Natural killer cell (primary cell): ENCODE measurements around the gene SMIM44. TPM values are rescaled to one million over a fixed set of nuclear protein-coding genes. Genes with fewer than 3 reads are reported as not detected.

ENCODE experiments used
- ATAC-seq, 3 donors: fragments of 150-1000 bp in 2 of 3; fragments of 200-7000 bp in 1 of 3; cut with Tn5 transposase; 1 replicate in 1 of 3; 2 replicates in 2 of 3; pipeline ENCODE4 v1.10.0; 2021; ENCODE audit warnings: mild to moderate bottlenecking in 2 of 3, moderate library complexity in 2 of 3
- DNase-seq, 2 donors: peaks; one replicate each; pipeline versions ENCODE4 v3.0.0 to v3.0.0-alpha.2; 2013 to 2021; ENCODE audit warnings: mixed read lengths in 1 of 2
- H3K27ac ChIP-seq: one replicate; pipeline ENCODE4 v1.5.1; 2013; ENCODE audit warnings: mild to moderate bottlenecking, low read length
- H3K27me3 ChIP-seq: one replicate; pipeline ENCODE4 v1.6.1; 2013; ENCODE audit warnings: low read length; ENCODE audit not compliant: control insufficient read depth, insufficient read depth
- H3K36me3 ChIP-seq: one replicate; pipeline ENCODE4 v1.6.1; 2013; ENCODE audit warnings: low read length; ENCODE audit not compliant: control insufficient read depth, insufficient read depth
- H3K4me1 ChIP-seq: one replicate; pipeline ENCODE4 v1.6.1; 2013; ENCODE audit warnings: low read length; ENCODE audit not compliant: control insufficient read depth, insufficient read depth
- H3K4me3 ChIP-seq: one replicate; pipeline ENCODE4 v1.5.1; 2013; ENCODE audit warnings: low read length
- H3K9me3 ChIP-seq: one replicate; pipeline ENCODE4 v1.6.1; 2013; ENCODE audit warnings: low read length; ENCODE audit not compliant: control insufficient read depth, insufficient read depth
- H3K27ac Mint-ChIP-seq, 2 donors: one replicate each; pipeline ENCODE4 v1.8.0; 2022; ENCODE audit warnings: mild to moderate bottlenecking in 2 of 2, mixed read lengths in 2 of 2, moderate library complexity in 1 of 2
- H3K27me3 Mint-ChIP-seq, 2 donors: one replicate each; pipeline ENCODE4 v1.8.0; 2022; ENCODE audit warnings: low read depth in 2 of 2, mixed read lengths in 2 of 2
- H3K36me3 Mint-ChIP-seq: one replicate; pipeline ENCODE4 v1.8.0; 2022; ENCODE audit warnings: mixed read lengths
- H3K4me1 Mint-ChIP-seq, 2 donors: one replicate each; pipeline ENCODE4 v1.8.0; 2022; ENCODE audit warnings: mixed read lengths in 2 of 2
- H3K4me3 Mint-ChIP-seq: one replicate; pipeline ENCODE4 v1.8.0; 2022; ENCODE audit warnings: mild to moderate bottlenecking, moderate library complexity, mixed read lengths
- H3K9me3 Mint-ChIP-seq, 2 donors: one replicate each; pipeline ENCODE4 v1.8.0; 2022; ENCODE audit warnings: mixed read lengths in 2 of 2
- WGBS: methylation state at CpG from one replicate; pipeline ENCODE4 v1.1.7; 2013; ENCODE audit warnings: missing lambda C conversion rate; ENCODE audit not compliant: insufficient coverage; 5-methylcytosine and 5-hydroxymethylcytosine counted together
- intact Hi-C: fragments of 100-400 bp; cut with micrococcal nuclease; formaldehyde crosslinking; loops from one replicate; pipeline ENCODE4 v1.14.2; 2022
- total RNA-seq, 4 donors: library from RNA; stranded (reverse); fragments of 120-200 nt in 1 of 4; gene quantifications; one replicate each; pipeline versions ENCODE4 v1.2.3 to v1.2.4, GENCODE V29; 2013 to 2022
- TF ChIP-seq, protein P1 (sequence below): fragments of 200-600 bp; IDR thresholded peaks from one replicate; pipeline ENCODE4 v1.8.0; 2022; ENCODE audit warnings: antibody characterized with exemption

The SMIM44 gene
- total RNA-seq, 3 donors from 2014 or later (not counting 1 experiment from before 2014, with no cell fraction given) = not detected

DNA sequence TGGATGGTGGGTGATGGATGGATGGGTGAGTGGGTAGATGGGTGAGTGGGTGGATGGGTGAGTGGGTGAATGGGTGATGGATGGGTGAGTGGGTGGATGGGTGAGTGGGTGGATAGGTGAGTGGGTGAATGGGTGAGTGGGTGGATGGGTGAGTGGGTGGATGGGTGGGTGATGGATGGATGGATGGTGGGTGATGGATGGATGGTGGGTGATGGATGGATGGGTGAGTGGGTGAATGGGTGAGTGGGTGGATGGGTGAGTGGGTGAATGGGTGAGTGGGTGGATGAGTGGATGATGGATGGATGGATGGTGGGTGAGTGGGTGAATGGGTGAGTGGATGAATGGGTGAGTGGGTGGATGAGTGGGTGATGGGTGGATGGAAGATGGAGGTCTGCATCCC, 5.7 kb downstream of the SMIM44 start:
- H3K4me1 Mint-ChIP-seq = peaks cover 13 to 23% of the 10 kb centered on the region in 2 donors
- TF ChIP-seq, protein P1, sequence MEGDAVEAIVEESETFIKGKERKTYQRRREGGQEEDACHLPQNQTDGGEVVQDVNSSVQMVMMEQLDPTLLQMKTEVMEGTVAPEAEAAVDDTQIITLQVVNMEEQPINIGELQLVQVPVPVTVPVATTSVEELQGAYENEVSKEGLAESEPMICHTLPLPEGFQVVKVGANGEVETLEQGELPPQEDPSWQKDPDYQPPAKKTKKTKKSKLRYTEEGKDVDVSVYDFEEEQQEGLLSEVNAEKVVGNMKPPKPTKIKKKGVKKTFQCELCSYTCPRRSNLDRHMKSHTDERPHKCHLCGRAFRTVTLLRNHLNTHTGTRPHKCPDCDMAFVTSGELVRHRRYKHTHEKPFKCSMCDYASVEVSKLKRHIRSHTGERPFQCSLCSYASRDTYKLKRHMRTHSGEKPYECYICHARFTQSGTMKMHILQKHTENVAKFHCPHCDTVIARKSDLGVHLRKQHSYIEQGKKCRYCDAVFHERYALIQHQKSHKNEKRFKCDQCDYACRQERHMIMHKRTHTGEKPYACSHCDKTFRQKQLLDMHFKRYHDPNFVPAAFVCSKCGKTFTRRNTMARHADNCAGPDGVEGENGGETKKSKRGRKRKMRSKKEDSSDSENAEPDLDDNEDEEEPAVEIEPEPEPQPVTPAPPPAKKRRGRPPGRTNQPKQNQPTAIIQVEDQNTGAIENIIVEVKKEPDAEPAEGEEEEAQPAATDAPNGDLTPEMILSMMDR = no peak
- Histone ChIP-seq H3K36me3 (no peaks in the 10 kb centered on the region), H3K4me1 (peaks cover 25% of the 10 kb centered on the region), H3K4me3 (no peak overlapping the region), H3K27me3 (no peaks in the 10 kb centered on the region), H3K27ac (no peak overlapping the region), H3K9me3 (no peaks in the 10 kb centered on the region)
- DNase-seq (no peak), ATAC-seq (no peak)
- H3K4me3 Mint-ChIP-seq = no peak overlapping the region
- H3K36me3 Mint-ChIP-seq = no peaks in the 10 kb centered on the region
- no peaks in the 10 kb centered on the region for H3K27me3 Mint-ChIP-seq
- intact Hi-C loops = no loop called here
- H3K9me3 Mint-ChIP-seq = no peaks in the 10 kb centered on the region
- no peak overlapping the region for H3K27ac Mint-ChIP-seq

DNA sequence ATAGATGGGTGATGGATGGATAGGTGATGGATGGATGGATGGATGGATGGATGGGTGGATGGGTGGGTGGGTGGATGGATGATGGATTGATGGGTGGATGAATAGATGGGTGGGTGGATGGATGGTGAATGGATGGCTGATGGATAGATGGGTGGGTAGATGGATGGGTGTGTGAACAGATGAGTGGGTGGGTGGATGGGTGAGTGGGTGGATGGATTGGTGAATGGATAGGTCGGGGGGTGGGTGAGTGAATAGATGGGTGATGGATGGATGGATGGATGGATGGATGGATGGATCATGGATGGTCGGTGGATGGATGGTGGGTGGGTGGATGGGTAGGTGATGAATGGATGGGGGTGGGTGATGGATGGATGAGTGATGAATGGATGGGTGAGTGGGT, 6.4 kb downstream of the SMIM44 start:
- no peak for DNase-seq
- H3K4me3 Mint-ChIP-seq = no peak overlapping the region
- ATAC-seq = no peak
- no peak overlapping the region for H3K27ac Mint-ChIP-seq
- no peaks in the 10 kb centered on the region for H3K27me3 Mint-ChIP-seq
- no peaks in the 10 kb centered on the region for H3K36me3 Mint-ChIP-seq
- no peak overlapping the region for H3K4me3 ChIP-seq
- H3K36me3 ChIP-seq = no peaks in the 10 kb centered on the region
- H3K9me3 Mint-ChIP-seq = no peaks in the 10 kb centered on the region
- no peak overlapping the region for H3K27ac ChIP-seq
- TF ChIP-seq, protein P1 = no peak
- no peaks in the 10 kb centered on the region for H3K27me3 ChIP-seq
- WGBS = 95% methylated on average over 2 of the region's 2 CpGs
- peaks cover 13 to 23% of the 10 kb centered on the region in 2 donors for H3K4me1 Mint-ChIP-seq
- no peaks in the 10 kb centered on the region for H3K9me3 ChIP-seq
- intact Hi-C loops = no loop called here
- peaks cover 25% of the 10 kb centered on the region for H3K4me1 ChIP-seq

DNA sequence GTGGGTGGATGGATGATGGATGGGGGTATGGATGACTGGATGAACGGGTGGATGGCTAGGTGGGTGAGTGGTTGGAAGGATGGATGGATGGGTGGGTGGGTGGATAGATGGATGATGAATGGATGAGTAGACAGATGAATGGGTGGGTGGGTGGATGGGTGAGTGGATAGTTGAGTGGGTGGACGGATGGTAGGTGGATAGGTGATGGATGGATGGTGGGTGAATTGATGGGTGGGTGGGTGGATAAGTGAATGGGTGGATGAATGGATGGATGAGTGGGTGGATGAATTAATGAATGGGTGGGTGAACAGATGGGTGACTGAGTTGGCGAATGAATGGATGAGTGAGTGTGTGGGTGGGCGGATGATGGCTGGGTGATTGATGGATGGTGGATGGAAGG, 7.8 kb downstream of the SMIM44 start:
- DNase-seq = no peak
- TF ChIP-seq, protein P1 = no peak
- Mint-ChIP-seq H3K27ac (no peak overlapping the region), H3K27me3 (no peaks in the 10 kb centered on the region), H3K4me1 (peaks cover 13 to 23% of the 10 kb centered on the region in 2 donors), H3K9me3 (no peaks in the 10 kb centered on the region), H3K36me3 (no peaks in the 10 kb centered on the region), H3K4me3 (no peak overlapping the region)
- Histone ChIP-seq H3K9me3 (no peaks in the 10 kb centered on the region), H3K4me1 (peaks cover 24% of the 10 kb centered on the region), H3K27ac (no peak overlapping the region), H3K27me3 (no peaks in the 10 kb centered on the region), H3K4me3 (no peak overlapping the region), H3K36me3 (no peaks in the 10 kb centered on the region)
- ATAC-seq = no peak
- 90% methylated on average over 4 of the region's 4 CpGs for WGBS
- intact Hi-C loops = no loop called here

DNA sequence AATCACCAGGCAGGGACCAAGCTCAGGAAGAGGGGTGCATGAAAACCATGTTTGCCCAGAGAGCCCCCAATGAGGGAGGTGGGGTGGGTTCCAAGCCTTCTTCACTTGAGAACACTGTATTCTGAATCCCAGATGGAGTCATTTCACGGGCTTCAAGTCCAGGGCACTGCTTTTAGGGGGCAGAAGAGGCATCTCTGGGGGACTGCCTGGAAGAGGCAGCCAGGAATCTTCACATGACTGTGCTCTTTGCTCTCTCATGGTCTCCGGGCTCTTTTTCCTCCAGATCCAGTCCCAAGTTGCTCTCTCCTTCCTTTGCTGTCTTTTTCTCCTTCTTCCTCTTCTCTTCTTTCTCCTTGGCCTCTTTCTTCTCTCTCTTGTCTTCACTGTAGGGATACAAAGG, 8.6 kb downstream of the SMIM44 start:
- Mint-ChIP-seq H3K9me3 (no peaks in the 10 kb centered on the region), H3K36me3 (no peaks in the 10 kb centered on the region), H3K4me1 (peaks cover 13 to 19% of the 10 kb centered on the region in 2 donors), H3K4me3 (no peak overlapping the region), H3K27ac (no peak overlapping the region), H3K27me3 (no peaks in the 10 kb centered on the region)
- TF ChIP-seq, protein P1 = no peak
- Histone ChIP-seq H3K27ac (no peak overlapping the region), H3K36me3 (no peaks in the 10 kb centered on the region), H3K9me3 (no peaks in the 10 kb centered on the region), H3K27me3 (no peaks in the 10 kb centered on the region), H3K4me1 (peaks cover 17% of the 10 kb centered on the region), H3K4me3 (no peak overlapping the region)
- DNase-seq = no peak
- ATAC-seq = no peak
- intact Hi-C loops = no loop called here
- 85% methylated on average over 2 of the region's 2 CpGs for WGBS
